Measurements from ENCODE around the gene INTS2.
"Not testable (repeated sequence)": the region's sequence is repeated elsewhere in the genome, so short reads cannot be mapped to it uniquely, and the experiment has no call there.

DNA sequence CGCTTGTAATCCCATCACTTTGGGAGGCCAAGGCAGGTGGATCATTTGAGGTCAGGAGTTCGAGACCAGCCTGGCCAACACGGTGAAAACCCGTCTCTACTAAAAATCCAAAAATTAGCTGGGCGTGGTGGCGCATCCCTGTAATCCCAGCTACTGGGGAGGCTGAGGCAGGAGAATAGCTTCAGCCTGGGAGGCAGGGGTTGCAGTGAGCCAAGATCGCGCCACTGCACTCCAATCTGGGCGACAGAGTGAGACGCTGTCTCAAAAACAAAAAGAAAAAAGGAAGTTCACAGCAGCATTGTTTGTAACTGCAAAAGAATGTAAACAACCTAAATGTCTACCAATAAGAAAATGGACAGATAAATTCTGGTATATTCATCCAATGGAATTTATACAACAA, 67.4 kb downstream of the INTS2 start:
- TF ChIP-seq, protein P1, sequence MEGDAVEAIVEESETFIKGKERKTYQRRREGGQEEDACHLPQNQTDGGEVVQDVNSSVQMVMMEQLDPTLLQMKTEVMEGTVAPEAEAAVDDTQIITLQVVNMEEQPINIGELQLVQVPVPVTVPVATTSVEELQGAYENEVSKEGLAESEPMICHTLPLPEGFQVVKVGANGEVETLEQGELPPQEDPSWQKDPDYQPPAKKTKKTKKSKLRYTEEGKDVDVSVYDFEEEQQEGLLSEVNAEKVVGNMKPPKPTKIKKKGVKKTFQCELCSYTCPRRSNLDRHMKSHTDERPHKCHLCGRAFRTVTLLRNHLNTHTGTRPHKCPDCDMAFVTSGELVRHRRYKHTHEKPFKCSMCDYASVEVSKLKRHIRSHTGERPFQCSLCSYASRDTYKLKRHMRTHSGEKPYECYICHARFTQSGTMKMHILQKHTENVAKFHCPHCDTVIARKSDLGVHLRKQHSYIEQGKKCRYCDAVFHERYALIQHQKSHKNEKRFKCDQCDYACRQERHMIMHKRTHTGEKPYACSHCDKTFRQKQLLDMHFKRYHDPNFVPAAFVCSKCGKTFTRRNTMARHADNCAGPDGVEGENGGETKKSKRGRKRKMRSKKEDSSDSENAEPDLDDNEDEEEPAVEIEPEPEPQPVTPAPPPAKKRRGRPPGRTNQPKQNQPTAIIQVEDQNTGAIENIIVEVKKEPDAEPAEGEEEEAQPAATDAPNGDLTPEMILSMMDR (IDR thresholded peaks at IDR 0.05 in 4 of 5, conservative IDR thresholded peaks at IDR 0.05 in 1 of 5), result not testable (repeated sequence)
- TF ChIP-seq POLR2A (IDR thresholded peaks at IDR 0.05), result not testable (repeated sequence)

Measured in gastrocnemius medialis (tissue), 4 donors.